SU-DHL-6 (cell line): ENCODE measurements around the gene COX7A1.

Source experiments
- EZH2phosphoT487 ChIP-seq: fragments of 200-600 bp; sonication (generic), shearing (Covaris generic); conservative IDR thresholded peaks from 2 replicates; pipeline ENCODE4 v1.6.1; 2018; ENCODE audit warnings: mild to moderate bottlenecking, antibody characterized with exemption, low read length, moderate library complexity, mixed read lengths
- TF ChIP-seq, protein P1 (sequence below): fragments of 200-600 bp; sonication (generic); IDR thresholded peaks from one replicate; pipeline ENCODE4 v1.5.1; 2017; ENCODE audit warnings: antibody characterized with exemption, mild to moderate bottlenecking, low read length, moderate library complexity; ENCODE audit not compliant: insufficient read depth, poor library complexity, severe bottlenecking

DNA sequence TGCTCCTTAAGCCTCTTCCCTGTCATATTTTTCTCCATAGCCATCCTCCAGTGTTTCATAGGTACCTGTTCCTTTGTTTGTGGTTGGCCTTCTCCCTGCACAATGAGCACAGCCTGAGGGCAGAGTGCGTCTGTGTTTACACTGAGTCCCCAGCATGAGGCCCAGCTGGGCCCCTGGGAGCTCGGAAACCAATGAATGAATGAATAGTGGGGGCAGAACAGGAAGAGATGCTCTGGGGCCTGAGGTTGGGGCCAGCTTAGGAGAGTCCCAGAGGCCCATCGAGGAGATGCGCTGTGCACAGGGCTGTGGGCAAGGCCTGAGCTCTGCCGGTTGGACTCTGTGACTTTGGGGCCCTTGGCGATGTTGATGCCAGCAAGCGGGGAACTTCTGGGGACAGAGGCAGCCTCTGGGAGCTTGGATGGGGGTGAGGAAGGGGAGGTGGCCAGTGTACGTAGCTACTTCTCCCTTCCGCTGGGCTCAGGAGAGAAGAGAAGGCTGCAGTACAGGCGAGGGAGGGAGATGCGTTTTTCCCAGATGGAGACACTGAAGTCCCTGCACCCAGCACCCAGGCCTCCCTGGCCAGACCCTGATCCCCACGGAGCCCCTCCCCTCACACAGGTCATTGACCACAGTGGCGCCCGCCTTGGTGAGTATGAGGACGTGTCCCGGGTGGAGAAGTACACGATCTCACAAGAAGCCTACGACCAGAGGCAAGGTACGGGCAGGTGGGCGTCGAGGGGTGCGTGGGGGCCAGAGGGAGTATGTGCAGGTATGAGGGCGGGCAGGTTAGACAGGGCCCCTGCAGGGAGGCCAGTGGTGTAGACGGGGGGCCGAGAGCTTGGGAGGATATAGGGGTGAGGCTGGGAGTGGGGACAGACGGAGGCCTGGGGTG is 31.9 kb downstream of the COX7A1 start:
- TF ChIP-seq, protein P1, sequence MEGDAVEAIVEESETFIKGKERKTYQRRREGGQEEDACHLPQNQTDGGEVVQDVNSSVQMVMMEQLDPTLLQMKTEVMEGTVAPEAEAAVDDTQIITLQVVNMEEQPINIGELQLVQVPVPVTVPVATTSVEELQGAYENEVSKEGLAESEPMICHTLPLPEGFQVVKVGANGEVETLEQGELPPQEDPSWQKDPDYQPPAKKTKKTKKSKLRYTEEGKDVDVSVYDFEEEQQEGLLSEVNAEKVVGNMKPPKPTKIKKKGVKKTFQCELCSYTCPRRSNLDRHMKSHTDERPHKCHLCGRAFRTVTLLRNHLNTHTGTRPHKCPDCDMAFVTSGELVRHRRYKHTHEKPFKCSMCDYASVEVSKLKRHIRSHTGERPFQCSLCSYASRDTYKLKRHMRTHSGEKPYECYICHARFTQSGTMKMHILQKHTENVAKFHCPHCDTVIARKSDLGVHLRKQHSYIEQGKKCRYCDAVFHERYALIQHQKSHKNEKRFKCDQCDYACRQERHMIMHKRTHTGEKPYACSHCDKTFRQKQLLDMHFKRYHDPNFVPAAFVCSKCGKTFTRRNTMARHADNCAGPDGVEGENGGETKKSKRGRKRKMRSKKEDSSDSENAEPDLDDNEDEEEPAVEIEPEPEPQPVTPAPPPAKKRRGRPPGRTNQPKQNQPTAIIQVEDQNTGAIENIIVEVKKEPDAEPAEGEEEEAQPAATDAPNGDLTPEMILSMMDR: no peak
- TF ChIP-seq EZH2phosphoT487: no peak
